ENCODE results near the gene NUMBL. TPM values are rescaled to one million over a fixed set of nuclear protein-coding genes. Genes with fewer than 3 reads are reported as not detected.

The NUMBL gene
- total RNA-seq, 6 experiments from 2014 or later: 6.1 to 19.6 (median 10.5) TPM

GRCh38 chr19:40632311-40633036, 58.0 kb downstream of the NUMBL start:
- DNase-seq (no peak), ATAC-seq (no peak)
- 77% methylated on average over 3 of the region's 3 CpGs for WGBS (ENCODE audit: insufficient coverage, low coverage, low lambda C conversion rate, missing lambda C conversion rate)
- Histone ChIP-seq H3K27me3 (no peaks in the 10 kb centered on the region), H3K27ac (no peak overlapping the region), H3K36me3 (no peaks in the 10 kb centered on the region), H3K4me1 (no peaks in the 10 kb centered on the region), H3K4me3 (no peak overlapping the region), H3K9me3 (no peaks in the 10 kb centered on the region)
- no peak for TF ChIP-seq POLR2A (IDR thresholded peaks at IDR 0.05)
- no peak for TF ChIP-seq CTCF (IDR thresholded peaks at IDR 0.05)
- intact Hi-C loops (cut with DNase I): no loop called here

- ATAC-seq: no peak
- 54% methylated on average over 10 of the region's 16 CpGs for WGBS (ENCODE audit: insufficient coverage, low coverage, low lambda C conversion rate, missing lambda C conversion rate)
- Histone ChIP-seq H3K4me3 (no peak overlapping the region), H3K4me1 (no peaks in the 10 kb centered on the region), H3K36me3 (no peaks in the 10 kb centered on the region), H3K9me3 (no peaks in the 10 kb centered on the region), H3K27ac (no peak overlapping the region), H3K27me3 (no peaks in the 10 kb centered on the region)
- intact Hi-C loops (cut with DNase I): no loop called here
- TF ChIP-seq CTCF (IDR thresholded peaks at IDR 0.05) (no peak), POLR2A (IDR thresholded peaks at IDR 0.05) (no peak)
- no peak for DNase-seq
Observed at GRCh38 chr19:40630571-40631160, 59.8 kb downstream of the NUMBL start.

GRCh38 chr19:40629346-40629745, 61.1 kb downstream of the NUMBL start:
- TF ChIP-seq POLR2A (IDR thresholded peaks at IDR 0.05) (no peak), CTCF (IDR thresholded peaks at IDR 0.05) (no peak)
- Histone ChIP-seq H3K9me3 (no peaks in the 10 kb centered on the region), H3K4me1 (no peaks in the 10 kb centered on the region), H3K27ac (no peak overlapping the region), H3K36me3 (no peaks in the 10 kb centered on the region), H3K4me3 (no peak overlapping the region), H3K27me3 (no peaks in the 10 kb centered on the region)
- no peak for DNase-seq
- WGBS (ENCODE audit: insufficient coverage, low coverage, low lambda C conversion rate, missing lambda C conversion rate): no CpG with 5 or more reads among the region's 42 CpGs
- intact Hi-C loops (cut with DNase I): no loop called here
- no peak for ATAC-seq

- no peak for TF ChIP-seq POLR2A (IDR thresholded peaks at IDR 0.05)
- TF ChIP-seq CTCF (IDR thresholded peaks at IDR 0.05): no peak
- 80% methylated on average over 11 of the region's 39 CpGs for WGBS (ENCODE audit: insufficient coverage, low coverage, low lambda C conversion rate, missing lambda C conversion rate)
- H3K4me3 ChIP-seq: no peak overlapping the region
- H3K4me1 ChIP-seq: no peaks in the 10 kb centered on the region
- no peak overlapping the region for H3K27ac ChIP-seq
- H3K36me3 ChIP-seq: no peaks in the 10 kb centered on the region
- H3K27me3 ChIP-seq: no peaks in the 10 kb centered on the region
- intact Hi-C loops (cut with DNase I): no loop called here
- ATAC-seq (no peak), DNase-seq (no peak)
- no peaks in the 10 kb centered on the region for H3K9me3 ChIP-seq
Observed at GRCh38 chr19:40627486-40628279, 62.8 kb downstream of the NUMBL start.

All from right lobe of liver (tissue), 6 donors.